Prostate gland (tissue), 2 donors: ENCODE data around the gene RDH12. TPM values are rescaled to one million over a fixed set of nuclear protein-coding genes. Genes with fewer than 3 reads are reported as not detected.

ENCODE experiments used
- DNase-seq: peaks from one replicate; pipeline ENCODE4 v3.0.0-alpha.2; 2019; ENCODE audit warnings: low spot score
- H3K27ac ChIP-seq, 2 donors: fragments of 200-600 bp; sonication (generic); 2 replicates each; pipeline ENCODE4 v1.5.1; 2017 to 2019
- H3K27me3 ChIP-seq: fragments of 200-600 bp; sonication (generic); replicated peaks from 2 replicates; pipeline ENCODE4 v1.5.1; 2019; ENCODE audit not compliant: insufficient read depth
- H3K36me3 ChIP-seq, 2 donors: fragments of 200-600 bp; sonication (generic); 1 replicate in 1 of 2; 2 replicates in 1 of 2; pipeline versions ENCODE4 v1.5.1 to v1.8.1; 2017 to 2019
- H3K4me1 ChIP-seq: fragments of 200-600 bp; sonication (generic); replicated peaks from 2 replicates; pipeline ENCODE4 v1.5.1; 2019
- H3K4me3 ChIP-seq, 2 donors: fragments of 200-600 bp; sonication (generic); 2 replicates each; pipeline ENCODE4 v1.5.1; 2017 to 2019
- H3K9me3 ChIP-seq: fragments of 200-600 bp; sonication (generic); 2 replicates; pipeline ENCODE4 v1.5.1; 2017
- CTCF ChIP-seq, 4 experiments: fragments of 200-600 bp in 2 of 4; fragments of 450-650 bp in 2 of 4; sonication (generic) in 2 of 4; IDR thresholded peaks; 1 replicate in 3 of 4; 2 replicates in 1 of 4; pipeline ENCODE4 v1.5.1; 2016 to 2019; ENCODE audit warnings: antibody characterized with exemption in 4 of 4, mild to moderate bottlenecking in 2 of 4, moderate library complexity in 2 of 4
- POLR2A ChIP-seq: fragments of 450-650 bp; IDR thresholded peaks from one replicate; pipeline ENCODE4 v1.6.1; 2016; ENCODE audit warnings: antibody characterized with exemption, mild to moderate bottlenecking
- POLR2AphosphoS5 ChIP-seq: sonication (generic); formaldehyde crosslinking; IDR thresholded peaks from one replicate; pipeline ENCODE4 v1.6.1; 2017; ENCODE audit warnings: antibody characterized with exemption
- WGBS: methylation state at CpG from one replicate; pipeline ENCODE4 v1.1.5; 2018; 5-methylcytosine and 5-hydroxymethylcytosine counted together
- intact Hi-C: fragments of 100-400 bp; cut with DNase I; formaldehyde crosslinking; loops from one replicate; pipeline ENCODE4 v1.14.2; 2022
- total RNA-seq, 2 donors: library from RNA; depleted of rRNA; stranded (reverse); fragments of >200 nt; gene quantifications; one replicate each; pipeline ENCODE4 v1.1.0, GENCODE V29; 2016

Gene RDH12
- total RNA-seq, 2 donors from 2014 or later = 0.28 to 1.0 TPM

- Histone ChIP-seq H3K4me1 (no peaks in the 10 kb centered on the region), H3K4me3 (no peak overlapping the region), H3K9me3 (no peaks in the 10 kb centered on the region), H3K27me3 (no peaks in the 10 kb centered on the region), H3K27ac (no peak overlapping the region), H3K36me3 (no peaks in the 10 kb centered on the region)
- 85% methylated on average over 4 of the region's 4 CpGs for WGBS
- DNase-seq = no peak
- no peak for TF ChIP-seq CTCF (IDR thresholded peaks at IDR 0.05)
- no peak for TF ChIP-seq POLR2AphosphoS5
- TF ChIP-seq POLR2A = no peak
- intact Hi-C loops = no loop called here
These were observed 31.9 kb downstream of the RDH12 start for GRCh38 chr14:67733616-67734015.

DNA sequence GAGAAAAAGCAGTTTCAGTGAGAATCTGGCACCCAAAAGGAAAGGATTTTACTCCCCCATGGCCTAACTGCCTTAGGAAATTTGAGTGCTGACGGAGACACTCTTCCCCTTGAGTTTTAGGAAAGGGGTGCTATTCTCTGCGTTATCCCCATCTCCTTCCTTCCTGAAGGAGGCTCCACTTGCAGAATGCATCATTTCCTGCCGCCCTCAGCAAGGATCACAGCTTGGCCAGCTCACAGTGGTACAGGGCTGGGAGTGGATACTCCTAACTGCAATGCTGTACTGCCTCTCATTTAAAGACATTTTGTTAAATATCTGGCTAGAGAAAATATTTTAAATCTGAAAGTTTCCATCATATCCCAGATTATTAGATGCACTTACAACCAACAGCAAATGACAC, 33.0 kb downstream of the RDH12 start:
- no peaks in the 10 kb centered on the region for H3K27me3 ChIP-seq
- no peak overlapping the region for H3K4me3 ChIP-seq
- no peak overlapping the region for H3K27ac ChIP-seq
- no peaks in the 10 kb centered on the region for H3K9me3 ChIP-seq
- 67% methylated on average over 3 of the region's 3 CpGs for WGBS
- H3K36me3 ChIP-seq = no peaks in the 10 kb centered on the region
- intact Hi-C loops = no loop called here
- TF ChIP-seq CTCF (IDR thresholded peaks at IDR 0.05) (no peak), POLR2A (no peak), POLR2AphosphoS5 (no peak)
- no peak for DNase-seq
- no peaks in the 10 kb centered on the region for H3K4me1 ChIP-seq

- TF ChIP-seq CTCF (IDR thresholded peaks at IDR 0.05) = no peak
- no peak for TF ChIP-seq POLR2A
- no peak for TF ChIP-seq POLR2AphosphoS5
- no peak for DNase-seq
- Histone ChIP-seq H3K36me3 (no peaks in the 10 kb centered on the region), H3K9me3 (no peaks in the 10 kb centered on the region), H3K4me1 (no peaks in the 10 kb centered on the region), H3K27ac (no peak overlapping the region), H3K27me3 (no peaks in the 10 kb centered on the region), H3K4me3 (no peak overlapping the region)
- intact Hi-C loops = no loop called here
- 91% methylated on average over 10 of the region's 10 CpGs for WGBS
These were observed 33.9 kb downstream of the RDH12 start for GRCh38 chr14:67735336-67736147.

- no peaks in the 10 kb centered on the region for H3K9me3 ChIP-seq
- intact Hi-C loops = no loop called here
- H3K27ac ChIP-seq = no peak overlapping the region
- H3K27me3 ChIP-seq = no peaks in the 10 kb centered on the region
- H3K36me3 ChIP-seq = no peaks in the 10 kb centered on the region
- H3K4me3 ChIP-seq = no peak overlapping the region
- no peaks in the 10 kb centered on the region for H3K4me1 ChIP-seq
- 94% methylated on average over 4 of the region's 4 CpGs for WGBS
- no peak for DNase-seq
- no peak for TF ChIP-seq POLR2AphosphoS5
- TF ChIP-seq POLR2A = no peak
- no peak for TF ChIP-seq CTCF (IDR thresholded peaks at IDR 0.05)
These were observed 35.1 kb downstream of the RDH12 start for GRCh38 chr14:67736771-67737170.
